RWPE1 (cell line): Measurements from ENCODE around the gene NUMA1.
A peak's percentile ranks its signal among the peaks of the same experiment; 100 is the strongest.

Experiments used
- CTCF ChIA-PET: fragments of 350-600 bp; sonication (Branson Sonifier 250); formaldehyde crosslinking; extraction: SDS; loops from one replicate; lab custom pipeline; 2021; lab: Yijun Ruan, JAX
- POLR2A ChIA-PET: fragments of 400-600 bp; formaldehyde crosslinking; extraction: SDS; loops from one replicate; lab custom pipeline; 2020; ENCODE audit warnings: antibody characterized with exemption; ENCODE audit not compliant: low non-redundant PET; lab: Yijun Ruan, JAX
- DNase-seq: peaks from one replicate; pipeline ENCODE4 v3.0.0; 2012; ENCODE audit warnings: low spot score
- H3K27ac ChIP-seq: fragments of 450-650 bp; 2 replicates; pipeline ENCODE4 v1.5.1; 2017
- CTCF ChIP-seq: fragments of 450-650 bp; conservative IDR thresholded peaks from 2 replicates; pipeline ENCODE4 v1.5.1; 2017; ENCODE audit warnings: low read depth, mild to moderate bottlenecking

NUMA1 gene

GRCh38 chr11:72006309-72007088, 73.8 kb downstream of the NUMA1 start:
- no peak for DNase-seq
- ChIA-PET CTCF (no interaction called here), POLR2A (no interaction called here)
- H3K27ac ChIP-seq: peak overlapping the region; percentile 56
- TF ChIP-seq CTCF: no peak

DNA sequence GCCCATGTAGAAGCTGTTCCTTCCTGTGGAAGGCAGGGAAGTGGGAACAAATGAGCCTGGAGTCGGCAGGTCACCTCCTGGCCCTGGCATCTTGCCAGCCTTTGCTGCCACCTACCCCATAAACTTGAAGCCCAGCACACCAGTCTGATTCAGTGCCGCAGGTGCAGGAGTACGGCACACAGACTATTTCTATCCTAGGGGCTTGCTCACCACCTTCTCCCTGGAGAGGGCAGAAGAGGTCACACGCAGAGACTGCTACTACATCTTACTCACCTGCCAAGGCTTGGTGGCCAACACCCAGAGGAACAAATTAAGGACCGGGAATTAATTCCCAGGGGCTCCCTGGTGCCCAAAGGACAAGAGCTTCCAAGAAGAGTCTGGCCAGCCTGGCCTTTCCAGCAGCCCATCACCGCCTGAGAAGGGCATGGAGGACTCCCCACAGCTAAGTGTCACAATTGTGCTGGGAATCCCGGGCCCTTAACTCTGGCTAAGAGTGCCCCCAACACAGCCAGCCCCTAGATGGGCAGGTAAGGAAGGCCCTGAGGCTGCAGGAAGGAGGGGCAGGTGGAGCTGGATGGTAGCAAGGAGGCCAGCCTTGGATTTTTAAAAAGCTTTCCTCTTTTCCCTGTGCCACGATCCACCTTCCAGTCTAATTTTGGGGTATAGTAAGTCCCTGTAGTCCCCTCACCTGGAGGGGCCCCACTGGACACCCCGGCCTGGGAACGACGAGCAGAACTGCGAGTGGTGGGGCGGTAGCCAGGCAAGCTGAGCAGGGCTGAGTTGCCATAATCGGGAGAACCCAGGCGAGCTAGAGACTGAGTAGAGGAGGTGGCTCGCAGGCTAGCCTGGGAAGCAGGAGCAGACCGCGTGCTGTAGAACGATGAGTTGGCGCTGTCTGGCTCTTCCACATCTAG, 74.7 kb downstream of the NUMA1 start:
- DNase-seq: no peak
- ChIA-PET CTCF (interaction anchor here (0.5 to 0.6 kb wide), 2 partner anchors 9 to 758 kb away, joined by 3 to 4 read pairs; no protein-coding TSS in a partner anchor), POLR2A (no interaction called here)
- peak overlapping the region; percentile 56 for H3K27ac ChIP-seq
- no peak for TF ChIP-seq CTCF

DNA sequence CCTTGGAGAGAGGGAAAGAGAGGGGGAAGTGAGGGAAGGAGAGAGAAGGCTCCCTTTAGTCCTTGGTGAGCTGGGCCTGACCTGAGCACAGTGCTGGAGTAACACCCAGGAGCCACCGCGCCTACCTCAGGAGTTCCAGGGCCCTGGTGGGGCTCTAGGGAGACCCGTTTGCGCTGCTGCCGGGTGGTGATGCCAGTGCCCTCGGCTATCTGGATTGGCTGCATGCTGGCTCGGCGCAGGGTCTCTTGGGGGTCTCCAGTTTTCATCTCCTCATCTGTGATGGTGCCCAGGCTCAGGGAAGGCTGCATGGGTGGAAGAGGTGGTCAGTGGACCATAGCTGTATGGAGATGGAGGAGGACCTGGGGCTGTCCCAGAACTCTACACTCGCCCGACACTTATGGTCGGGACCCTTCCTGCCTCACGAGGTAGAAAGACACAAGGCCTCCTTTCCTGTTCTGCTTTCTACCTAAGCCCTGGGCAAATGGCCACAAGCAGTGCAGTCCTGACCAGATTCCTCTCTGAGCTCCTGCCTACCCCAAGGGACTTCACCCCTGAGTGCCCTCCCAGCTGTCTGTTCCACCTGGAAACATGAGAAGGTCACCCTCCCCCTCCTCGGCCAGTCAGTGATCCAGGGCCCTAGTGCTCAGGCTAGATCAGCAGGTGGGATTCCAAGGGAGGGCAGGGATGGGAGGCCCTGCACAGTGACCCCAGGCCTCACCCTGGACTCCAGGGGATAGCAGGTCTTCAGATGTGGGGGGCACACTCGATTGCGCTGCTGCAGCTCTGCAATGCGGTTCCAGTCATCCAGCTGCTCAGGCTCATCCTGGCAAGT, 75.6 kb downstream of the NUMA1 start:
- ChIA-PET POLR2A (no interaction called here), CTCF (interaction anchor here (0.5 kb wide), 1 partner anchor 10 kb away, joined by 3 read pairs; no protein-coding TSS in a partner anchor)
- no peak for TF ChIP-seq CTCF
- no peak for DNase-seq
- H3K27ac ChIP-seq: peak overlapping the region; percentile 56

DNA sequence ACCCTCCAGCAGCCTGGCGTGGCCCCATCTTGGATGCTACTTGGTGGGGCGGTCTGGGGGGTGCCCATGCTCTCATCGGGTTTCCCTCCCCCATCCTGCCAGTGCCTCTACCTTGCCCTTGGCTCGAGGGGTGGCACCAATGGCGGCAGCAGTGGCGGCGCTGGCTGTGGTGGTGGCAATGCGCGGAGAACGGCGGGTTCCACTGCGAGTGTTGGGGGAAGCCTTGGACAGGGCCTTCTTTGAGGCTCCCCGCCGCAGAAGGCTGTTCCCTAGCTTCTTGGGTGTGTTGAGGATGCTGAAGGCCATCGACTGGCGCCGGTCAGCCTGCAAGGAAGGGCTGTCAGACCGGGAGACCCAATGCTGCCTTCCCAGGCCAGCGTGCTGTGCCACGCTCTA, 76.6 kb downstream of the NUMA1 start:
- no peak for DNase-seq
- ChIA-PET CTCF (interaction anchor here (0.6 kb wide), 1 partner anchor 104 kb away, joined by 4 read pairs; no protein-coding TSS in a partner anchor), POLR2A (no interaction called here)
- no peak for TF ChIP-seq CTCF
- H3K27ac ChIP-seq: peak overlapping the region; percentile 56

DNA sequence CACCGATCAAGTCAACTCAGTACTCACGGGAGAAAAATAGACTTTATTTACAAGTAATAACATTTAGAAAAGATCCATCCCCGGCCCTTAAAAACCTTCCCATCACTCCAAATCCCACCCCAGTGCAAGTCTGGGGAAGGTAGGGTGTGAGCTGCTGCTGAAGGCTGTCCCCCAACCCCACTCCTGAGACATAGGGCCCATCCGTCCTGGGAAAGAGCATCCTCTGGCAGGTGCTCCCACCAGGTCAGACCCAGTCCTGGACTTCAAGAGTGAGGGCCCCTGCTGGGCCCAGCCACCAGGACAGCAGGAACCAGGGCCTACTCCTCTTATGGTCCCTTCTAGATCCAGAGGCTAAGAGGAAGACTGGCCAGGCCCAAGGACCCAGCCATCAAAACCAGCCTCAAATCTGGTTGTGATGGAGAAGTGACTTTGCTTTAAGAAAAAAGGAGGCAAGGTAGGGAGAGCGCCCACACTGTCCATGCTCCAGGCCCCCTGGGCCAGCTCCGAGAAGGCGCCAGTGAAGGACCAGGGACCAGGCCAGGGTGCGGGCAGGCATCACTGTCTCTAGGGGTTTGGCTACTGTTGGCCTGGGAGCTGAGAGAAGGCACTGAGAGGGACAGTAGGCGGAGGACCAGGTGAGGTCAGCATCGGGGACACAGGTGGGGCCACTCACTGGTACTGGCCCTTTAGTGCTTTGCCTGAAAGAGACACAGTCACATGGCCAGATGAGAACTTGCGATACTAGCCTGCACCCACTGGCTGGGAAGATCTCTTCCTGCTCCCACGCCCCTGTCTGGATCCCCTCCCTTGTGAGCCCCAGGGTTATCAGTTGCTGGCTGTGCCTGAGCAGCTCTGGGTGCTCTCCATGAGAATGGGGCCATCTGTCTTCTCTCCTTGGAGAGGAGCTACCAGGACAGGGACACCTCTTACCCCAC, 77.2 kb downstream of the NUMA1 start:
- H3K27ac ChIP-seq: peak overlapping the region; percentile 56
- TF ChIP-seq CTCF: no peak
- DNase-seq: no peak
- CTCF ChIA-PET: interaction anchor here (0.6 to 0.7 kb wide), 2 partner anchors 15 to 105 kb away, joined by 3 to 4 read pairs; no protein-coding TSS in a partner anchor
- POLR2A ChIA-PET: no interaction called here
